Osteoblast (primary cell): ENCODE results near the gene AUH. TPM values are rescaled to one million over a fixed set of nuclear protein-coding genes. Genes with fewer than 3 reads are reported as not detected.

ENCODE experiments used
- DNase-seq: peaks from one replicate; pipeline ENCODE4 v3.0.0; 2011; ENCODE audit warnings: low spot score, mixed read lengths; ENCODE audit not compliant: insufficient read length; ENCODE audit errors: missing footprints
- H2AFZ ChIP-seq: 2 replicates; pipeline ENCODE4 v1.6.0; 2011; ENCODE audit warnings: mild to moderate bottlenecking, low read length
- H3K27ac ChIP-seq: 2 replicates; pipeline ENCODE4 v1.5.1; 2011; ENCODE audit warnings: mild to moderate bottlenecking, low read depth, low read length, moderate library complexity
- H3K27me3 ChIP-seq: 2 replicates; pipeline ENCODE4 v1.6.0; 2012; ENCODE audit warnings: mild to moderate bottlenecking, control low read depth, inconsistent platforms, low read length, moderate library complexity; ENCODE audit not compliant: insufficient read depth
- H3K36me3 ChIP-seq: 2 replicates; pipeline ENCODE4 v1.5.1; 2011; ENCODE audit warnings: mild to moderate bottlenecking, low read length, control low read depth, moderate library complexity; ENCODE audit not compliant: insufficient read depth
- H3K4me1 ChIP-seq: 2 replicates; pipeline ENCODE4 v1.5.1; 2011; ENCODE audit warnings: mild to moderate bottlenecking, low read length, control low read depth, moderate library complexity; ENCODE audit not compliant: insufficient read depth
- H3K4me2 ChIP-seq: 2 replicates; pipeline ENCODE4 v1.6.0; 2011; ENCODE audit warnings: mild to moderate bottlenecking, low read length; ENCODE audit not compliant: insufficient read depth
- H3K4me3 ChIP-seq: fragments of 200-600 bp; sonication (generic); 3 replicates; pipeline ENCODE4 v1.5.1; 2012; ENCODE audit warnings: mild to moderate bottlenecking, low read length, inconsistent platforms; ENCODE audit not compliant: insufficient read depth
- H3K79me2 ChIP-seq: 2 replicates; pipeline ENCODE4 v1.6.0; 2012; ENCODE audit warnings: mild to moderate bottlenecking, low read length, control low read depth, inconsistent platforms; ENCODE audit not compliant: insufficient read depth
- H3K9me3 ChIP-seq: 2 replicates; pipeline ENCODE4 v1.5.1; 2011; ENCODE audit warnings: low read depth, low read length, control low read depth
- H4K20me1 ChIP-seq: 2 replicates; pipeline ENCODE4 v1.6.0; 2012; ENCODE audit warnings: mild to moderate bottlenecking, low read length, control low read depth; ENCODE audit not compliant: insufficient read depth
- total RNA-seq: library from RNA; depleted of rRNA; stranded (reverse); fragments of >200 nt; gene quantifications from 2 replicates; pipeline ENCODE4 v1.2.3, GENCODE V29; 2012
- TF ChIP-seq, protein P1 (sequence below): IDR thresholded peaks from 2 replicates; pipeline ENCODE4 v1.5.1; 2011; ENCODE audit warnings: mild to moderate bottlenecking, low read depth, low read length, moderate library complexity; ENCODE audit errors: extremely low read depth

The AUH gene
- total RNA-seq, 1 donor = 17.0 TPM

DNA sequence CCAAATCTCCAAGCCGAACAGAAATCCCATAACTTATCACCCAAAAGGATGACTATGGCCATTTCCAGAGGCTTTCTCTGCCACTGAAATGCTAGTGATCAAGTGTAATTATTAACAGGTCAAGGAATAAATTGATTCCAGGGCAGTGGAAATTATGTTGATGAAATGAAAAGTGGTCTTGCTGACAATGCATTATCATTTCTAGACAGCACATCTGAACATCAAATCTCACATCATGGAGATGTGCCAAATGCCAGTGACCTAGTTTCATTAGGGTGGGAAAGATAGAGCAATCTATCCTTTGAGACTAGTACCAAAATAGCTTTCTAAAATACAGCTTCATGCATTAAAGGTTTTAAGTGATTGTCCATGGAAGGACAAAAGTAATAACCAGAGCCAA lies 86.1 kb downstream of the AUH start:
- Histone ChIP-seq H3K79me2 (no peaks in the 10 kb centered on the region), H2AFZ (no peak overlapping the region), H3K4me2 (no peak overlapping the region), H3K27me3 (no peaks in the 10 kb centered on the region), H3K36me3 (no peaks in the 10 kb centered on the region), H4K20me1 (no peaks in the 10 kb centered on the region), H3K27ac (no peak overlapping the region), H3K9me3 (no peaks in the 10 kb centered on the region), H3K4me1 (no peaks in the 10 kb centered on the region), H3K4me3 (no peak overlapping the region)
- no peak for DNase-seq
- TF ChIP-seq, protein P1, sequence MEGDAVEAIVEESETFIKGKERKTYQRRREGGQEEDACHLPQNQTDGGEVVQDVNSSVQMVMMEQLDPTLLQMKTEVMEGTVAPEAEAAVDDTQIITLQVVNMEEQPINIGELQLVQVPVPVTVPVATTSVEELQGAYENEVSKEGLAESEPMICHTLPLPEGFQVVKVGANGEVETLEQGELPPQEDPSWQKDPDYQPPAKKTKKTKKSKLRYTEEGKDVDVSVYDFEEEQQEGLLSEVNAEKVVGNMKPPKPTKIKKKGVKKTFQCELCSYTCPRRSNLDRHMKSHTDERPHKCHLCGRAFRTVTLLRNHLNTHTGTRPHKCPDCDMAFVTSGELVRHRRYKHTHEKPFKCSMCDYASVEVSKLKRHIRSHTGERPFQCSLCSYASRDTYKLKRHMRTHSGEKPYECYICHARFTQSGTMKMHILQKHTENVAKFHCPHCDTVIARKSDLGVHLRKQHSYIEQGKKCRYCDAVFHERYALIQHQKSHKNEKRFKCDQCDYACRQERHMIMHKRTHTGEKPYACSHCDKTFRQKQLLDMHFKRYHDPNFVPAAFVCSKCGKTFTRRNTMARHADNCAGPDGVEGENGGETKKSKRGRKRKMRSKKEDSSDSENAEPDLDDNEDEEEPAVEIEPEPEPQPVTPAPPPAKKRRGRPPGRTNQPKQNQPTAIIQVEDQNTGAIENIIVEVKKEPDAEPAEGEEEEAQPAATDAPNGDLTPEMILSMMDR = no peak

DNA sequence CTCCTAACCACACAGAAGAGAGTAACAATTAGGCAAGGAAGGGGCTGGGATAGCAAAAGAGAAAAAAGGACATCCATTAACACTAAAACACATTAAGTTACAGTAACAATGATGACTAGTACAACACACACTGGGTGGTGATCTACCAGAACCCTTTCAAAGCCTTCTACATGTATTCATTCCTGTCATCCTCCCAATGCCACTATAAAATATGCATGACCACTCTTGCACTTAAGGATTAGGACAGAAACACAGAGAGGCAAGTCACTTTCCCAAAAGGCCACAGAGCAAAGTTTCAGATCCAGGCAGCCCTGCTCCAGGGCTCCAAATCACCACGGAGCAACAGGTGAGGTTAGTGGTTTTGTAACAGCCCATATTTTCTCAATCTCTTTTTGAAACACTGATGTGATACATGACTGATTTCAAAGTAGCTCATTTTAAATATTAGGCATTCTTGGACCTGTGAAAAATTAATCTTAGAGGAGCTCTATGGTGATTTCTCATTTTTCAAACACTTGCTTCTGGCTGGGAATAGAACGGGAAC lies 86.7 kb downstream of the AUH start:
- Histone ChIP-seq H3K36me3 (no peaks in the 10 kb centered on the region), H2AFZ (no peak overlapping the region), H3K27me3 (no peaks in the 10 kb centered on the region), H3K27ac (no peak overlapping the region), H4K20me1 (no peaks in the 10 kb centered on the region), H3K4me3 (no peak overlapping the region), H3K4me2 (no peak overlapping the region), H3K4me1 (no peaks in the 10 kb centered on the region), H3K79me2 (no peaks in the 10 kb centered on the region), H3K9me3 (no peaks in the 10 kb centered on the region)
- no peak for DNase-seq
- TF ChIP-seq, protein P1 = no peak

DNA sequence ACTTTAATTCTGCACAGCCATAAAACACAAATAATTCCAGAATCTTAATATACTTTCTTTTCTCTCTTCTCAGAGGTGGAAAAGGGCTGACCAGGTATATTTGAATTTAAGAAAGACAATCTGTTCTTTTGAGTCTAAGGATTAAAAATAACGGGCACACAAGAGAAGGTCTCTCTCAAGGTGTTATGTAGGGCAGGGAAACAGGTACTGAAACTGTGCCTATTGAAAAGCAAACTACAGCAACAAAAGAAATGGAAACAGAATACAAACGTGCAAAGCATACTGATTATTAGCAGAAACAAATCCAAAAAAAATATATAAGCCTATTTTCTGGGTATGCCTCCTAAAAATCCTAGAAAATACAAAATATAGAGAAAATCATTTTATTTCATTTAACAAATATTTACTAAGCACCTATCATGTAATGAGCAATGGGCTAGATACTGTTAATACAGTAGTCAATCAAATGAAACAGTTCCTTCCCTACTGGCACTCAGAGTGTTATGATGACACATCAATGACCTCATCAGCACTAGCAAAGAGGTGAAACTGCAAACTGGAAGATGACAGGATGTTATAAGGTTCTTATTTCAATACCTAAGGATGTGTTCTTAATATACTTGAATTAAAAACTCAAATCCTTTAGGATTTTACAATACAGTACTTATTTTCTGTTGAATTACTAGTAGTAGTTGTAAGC lies 87.7 kb downstream of the AUH start:
- no peak for DNase-seq
- Histone ChIP-seq H3K36me3 (no peaks in the 10 kb centered on the region), H4K20me1 (no peaks in the 10 kb centered on the region), H3K4me1 (no peaks in the 10 kb centered on the region), H3K9me3 (no peaks in the 10 kb centered on the region), H3K4me3 (no peak overlapping the region), H3K27me3 (no peaks in the 10 kb centered on the region), H2AFZ (no peak overlapping the region), H3K27ac (no peak overlapping the region), H3K4me2 (no peak overlapping the region), H3K79me2 (no peaks in the 10 kb centered on the region)
- TF ChIP-seq, protein P1 = no peak

DNA sequence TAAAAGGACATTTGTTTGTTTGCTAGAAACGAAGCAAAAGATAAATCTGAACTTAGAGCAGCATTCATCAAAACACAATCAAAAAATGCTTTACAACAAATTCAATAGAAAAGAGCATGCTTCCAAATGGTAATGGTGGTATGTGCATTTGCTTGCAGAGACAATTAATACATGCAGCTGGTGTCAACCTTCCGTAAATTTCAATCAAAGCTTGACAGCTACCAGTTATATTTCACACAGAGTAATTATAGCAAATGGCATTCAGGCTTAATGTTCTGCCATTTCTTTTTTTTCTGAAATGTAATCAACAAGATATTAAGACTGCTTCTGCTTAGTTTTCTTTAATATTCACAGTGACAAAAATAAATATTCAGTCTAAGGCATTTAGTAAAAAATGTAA lies 90.6 kb downstream of the AUH start:
- H3K9me3 ChIP-seq = no peaks in the 10 kb centered on the region
- H3K36me3 ChIP-seq = no peaks in the 10 kb centered on the region
- H3K27ac ChIP-seq = no peak overlapping the region
- no peak for DNase-seq
- no peaks in the 10 kb centered on the region for H4K20me1 ChIP-seq
- H2AFZ ChIP-seq = no peak overlapping the region
- TF ChIP-seq, protein P1 = no peak
- H3K4me3 ChIP-seq = no peak overlapping the region
- H3K4me1 ChIP-seq = no peaks in the 10 kb centered on the region
- H3K27me3 ChIP-seq = no peaks in the 10 kb centered on the region
- no peaks in the 10 kb centered on the region for H3K79me2 ChIP-seq
- no peak overlapping the region for H3K4me2 ChIP-seq
